Measurements from ENCODE around the gene AGTR1.

DNA sequence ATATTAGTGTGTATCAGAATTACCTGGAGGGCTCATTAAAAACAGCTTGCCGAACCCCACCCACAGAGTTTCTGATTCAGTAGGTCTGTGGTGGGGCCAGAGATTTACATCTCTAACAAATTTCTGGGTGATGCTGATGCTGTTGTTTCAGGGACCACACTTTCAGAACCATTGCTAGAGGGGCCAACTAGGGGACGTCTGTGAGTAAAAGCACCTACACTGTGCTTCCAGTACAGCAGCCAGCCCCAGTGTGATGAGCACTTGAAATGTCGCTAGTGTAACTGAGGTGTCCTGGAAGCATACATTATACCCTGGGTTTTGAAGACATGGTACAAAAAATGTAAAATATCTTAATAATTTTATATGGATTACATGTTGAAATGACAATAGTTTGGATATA lies 33.0 kb downstream of the AGTR1 start:
- TF ChIP-seq, protein P1, sequence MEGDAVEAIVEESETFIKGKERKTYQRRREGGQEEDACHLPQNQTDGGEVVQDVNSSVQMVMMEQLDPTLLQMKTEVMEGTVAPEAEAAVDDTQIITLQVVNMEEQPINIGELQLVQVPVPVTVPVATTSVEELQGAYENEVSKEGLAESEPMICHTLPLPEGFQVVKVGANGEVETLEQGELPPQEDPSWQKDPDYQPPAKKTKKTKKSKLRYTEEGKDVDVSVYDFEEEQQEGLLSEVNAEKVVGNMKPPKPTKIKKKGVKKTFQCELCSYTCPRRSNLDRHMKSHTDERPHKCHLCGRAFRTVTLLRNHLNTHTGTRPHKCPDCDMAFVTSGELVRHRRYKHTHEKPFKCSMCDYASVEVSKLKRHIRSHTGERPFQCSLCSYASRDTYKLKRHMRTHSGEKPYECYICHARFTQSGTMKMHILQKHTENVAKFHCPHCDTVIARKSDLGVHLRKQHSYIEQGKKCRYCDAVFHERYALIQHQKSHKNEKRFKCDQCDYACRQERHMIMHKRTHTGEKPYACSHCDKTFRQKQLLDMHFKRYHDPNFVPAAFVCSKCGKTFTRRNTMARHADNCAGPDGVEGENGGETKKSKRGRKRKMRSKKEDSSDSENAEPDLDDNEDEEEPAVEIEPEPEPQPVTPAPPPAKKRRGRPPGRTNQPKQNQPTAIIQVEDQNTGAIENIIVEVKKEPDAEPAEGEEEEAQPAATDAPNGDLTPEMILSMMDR (IDR thresholded peaks at IDR 0.05): no peak
- TF ChIP-seq POLR2A (IDR thresholded peaks at IDR 0.05): no peak
